ENCODE measurements around the gene HYOU1.
"Not testable (repeated sequence)": the region's sequence is repeated elsewhere in the genome, so short reads cannot be mapped to it uniquely, and the experiment has no call there.

Gene HYOU1
- 95.5 to 142 (median 125) reads per million in 4 donors for total RNA-seq

- peak; percentile 97 to 99 (median 98) for DNase-seq
These were observed at the start of gene HYOU1 for GRCh38 chr11:119057000-119057769. Gene HYOU1, minus strand, starts transcription at chr11:119057205. Its CDS starts 1,045 bp downstream, at chr11:119056160.

- DNase-seq = no peak
These were observed 46.8 kb upstream of the HYOU1 start for GRCh38 chr11:119103793-119104192.

- not testable (repeated sequence) for DNase-seq
These were observed 46.2 kb upstream of the HYOU1 start for GRCh38 chr11:119103161-119103664.

GRCh38 chr11:119101759-119102423 is 44.9 kb upstream of the HYOU1 start, which contains the start of gene DPAGT1:
Gene DPAGT1, minus strand, starts transcription at chr11:119101853. Its CDS starts 198 bp downstream, at chr11:119101655.
- DNase-seq = peak; percentile 59 to 93 (median 75)

- DNase-seq = peak in 1 of 5 donors; percentile 35
These were observed 44.2 kb upstream of the HYOU1 start for GRCh38 chr11:119100994-119101758.

GRCh38 chr11:119100246-119100970 is 43.4 kb upstream of the HYOU1 start:
- DNase-seq = no peak

GRCh38 chr11:119099711-119100110 is 42.7 kb upstream of the HYOU1 start:
- DNase-seq = no peak

- peak; percentile 97 to 100 (median 99) for DNase-seq
These were observed 38.3 kb upstream of the HYOU1 start for GRCh38 chr11:119095066-119095880.

GRCh38 chr11:119094816-119095065 is 37.7 kb upstream of the HYOU1 start:
- DNase-seq = no peak

- DNase-seq = peak in 4 of 5 donors; percentile 25 to 45 (median 38)
These were observed 37.2 kb upstream of the HYOU1 start for GRCh38 chr11:119093942-119094815.

GRCh38 chr11:119092880-119093842 is 36.2 kb upstream of the HYOU1 start:
- no peak for DNase-seq

GRCh38 chr11:119091966-119092879 is 35.2 kb upstream of the HYOU1 start:
- DNase-seq = no peak

- DNase-seq = no peak
These were observed 34.2 kb upstream of the HYOU1 start for GRCh38 chr11:119091178-119091577.

- no peak for DNase-seq
These were observed 32.3 kb upstream of the HYOU1 start for GRCh38 chr11:119089319-119089718.

- no peak for DNase-seq
These were observed 31.4 kb upstream of the HYOU1 start for GRCh38 chr11:119088406-119088805.

- DNase-seq = no peak
These were observed 30.8 kb upstream of the HYOU1 start for GRCh38 chr11:119087747-119088241.

GRCh38 chr11:119087123-119087522 is 30.1 kb upstream of the HYOU1 start:
- DNase-seq = no peak

- no peak for DNase-seq
These were observed 28.4 kb upstream of the HYOU1 start for GRCh38 chr11:119085437-119085847.
